Liver (tissue), 9 donors: Measurements from ENCODE around the gene TMA16. TPM values are rescaled to one million over a fixed set of nuclear protein-coding genes. Genes with fewer than 3 reads are reported as not detected.

Source experiments
- DNase-seq: peaks from one replicate; pipeline ENCODE4 v3.0.0-alpha.2; 2017; ENCODE audit warnings: low spot score
- H3K27ac ChIP-seq, 2 donors: one replicate each; pipeline ENCODE4 v1.7.0; 2013; ENCODE audit warnings: inconsistent platforms in 2 of 2, low read length in 2 of 2, control low read depth in 1 of 2, low read depth in 1 of 2, mild to moderate bottlenecking in 1 of 2
- H3K27me3 ChIP-seq, 4 donors: one replicate each; pipeline versions ENCODE4 v1.6.1 to v1.7.0; 2013; ENCODE audit warnings: low read length in 3 of 4, inconsistent platforms in 1 of 4, mild to moderate bottlenecking in 1 of 4, moderate library complexity in 1 of 4; ENCODE audit not compliant: control insufficient read depth in 4 of 4, insufficient read depth in 4 of 4
- H3K36me3 ChIP-seq, 4 donors: one replicate each; pipeline versions ENCODE4 v1.6.1 to v1.7.0; 2013; ENCODE audit warnings: low read length in 3 of 4, mild to moderate bottlenecking in 3 of 4, low read depth in 1 of 4, moderate library complexity in 1 of 4; ENCODE audit not compliant: control insufficient read depth in 4 of 4, insufficient read depth in 3 of 4
- H3K4me1 ChIP-seq, 4 donors: one replicate each; pipeline versions ENCODE4 v1.6.1 to v1.7.0; 2013; ENCODE audit warnings: low read length in 3 of 4, mild to moderate bottlenecking in 3 of 4, moderate library complexity in 1 of 4; ENCODE audit not compliant: control insufficient read depth in 4 of 4, insufficient read depth in 4 of 4
- H3K4me3 ChIP-seq, 3 donors: one replicate each; pipeline versions ENCODE4 v1.6.1 to v1.7.0; 2013; ENCODE audit warnings: low read length in 3 of 3, control low read depth in 1 of 3, low read depth in 1 of 3, mild to moderate bottlenecking in 1 of 3
- H3K9ac ChIP-seq, 2 donors: one replicate each; pipeline ENCODE4 v1.7.0; 2013; ENCODE audit warnings: low read length in 2 of 2, mild to moderate bottlenecking in 2 of 2, moderate library complexity in 2 of 2, control low read depth in 1 of 2, low read depth in 1 of 2
- H3K9me3 ChIP-seq, 4 donors: one replicate each; pipeline versions ENCODE4 v1.6.1 to v1.7.0; 2013; ENCODE audit warnings: low read length in 3 of 4; ENCODE audit not compliant: control insufficient read depth in 4 of 4
- EGR1 ChIP-seq, 2 donors: IDR thresholded peaks; 2 replicates each; pipeline ENCODE4 v1.6.1; 2016 to 2018; ENCODE audit warnings: antibody characterized with exemption in 2 of 2, low read depth in 2 of 2
- FOXA1 ChIP-seq: IDR thresholded peaks from 2 replicates; pipeline ENCODE4 v1.6.1; 2016; ENCODE audit warnings: antibody characterized with exemption
- HNF4A ChIP-seq, 2 donors: conservative IDR thresholded peaks; 2 replicates each; pipeline ENCODE4 v1.6.1; 2016; ENCODE audit warnings: antibody characterized with exemption in 2 of 2, mild to moderate bottlenecking in 2 of 2
- HNF4G ChIP-seq: IDR thresholded peaks from 2 replicates; pipeline ENCODE4 v1.6.1; 2016; ENCODE audit warnings: antibody characterized with exemption
- NR2F2 ChIP-seq: IDR thresholded peaks from 2 replicates; pipeline ENCODE4 v1.6.1; 2016; ENCODE audit warnings: antibody characterized with exemption
- RXRA ChIP-seq, 2 donors: IDR thresholded peaks; 2 replicates each; pipeline ENCODE4 v1.6.1; 2017 to 2018; ENCODE audit warnings: antibody characterized with exemption in 2 of 2, mild to moderate bottlenecking in 1 of 2
- TAF1 ChIP-seq: conservative IDR thresholded peaks from 2 replicates; pipeline ENCODE4 v1.6.1; 2016; ENCODE audit warnings: antibody characterized with exemption, mild to moderate bottlenecking
- WGBS: extraction: QIAGEN DNeasy Blood & Tissue Kit; methylation state at CpG from one replicate; pipeline ENCODE4 v1.1.7; 2013; 5-methylcytosine and 5-hydroxymethylcytosine counted together
- polyA plus RNA-seq, 2 donors: library from polyadenylated mRNA; stranded (reverse) in 1 of 2; unstranded in 1 of 2; fragments of 200-250 nt in 1 of 2; fragments of >200 nt in 1 of 2; fragmentation: Nextera tagmentation in 1 of 2; extraction: Ambion mirVana in 1 of 2; gene quantifications; one replicate each; pipeline versions ENCODE4 v1.2.1 to v1.2.3, GENCODE V29; 2013 to 2015
- total RNA-seq, 2 donors: library from RNA; depleted of rRNA; stranded (reverse); fragments of >200 nt; gene quantifications; one replicate each; pipeline ENCODE4 v1.2.3, GENCODE V29; 2014
- TF ChIP-seq, protein P1 (sequence below): IDR thresholded peaks from 2 replicates; pipeline ENCODE4 v1.6.1; 2016; ENCODE audit warnings: antibody characterized with exemption
- TF ChIP-seq, protein P2 (sequence below): fragments of 150-350 bp; IDR thresholded peaks from 2 replicates; pipeline ENCODE4 v1.5.1; 2017; ENCODE audit warnings: improper control_type of control experiment, low read depth, low read length; ENCODE audit not compliant: missing input control
- TF ChIP-seq, protein P3 (sequence below): IDR thresholded peaks from 2 replicates; pipeline ENCODE4 v1.6.1; 2016; ENCODE audit warnings: antibody characterized with exemption, mild to moderate bottlenecking
- donor health status: healthy.
- donor health status: healthy.
- donor health status: healthy.
- donor health status: healthy.
- donor health status: healthy.

TMA16 gene
- total and polyA plus RNA-seq, 4 donors: 7.5 to 11.1 (median 9.6) TPM

GRCh38 chr4:163540977-163541376 is 46.5 kb downstream of the TMA16 start:
- TF ChIP-seq RXRA (IDR thresholded peaks at IDR 0.05) (no peak), TAF1 (no peak), HNF4G (no peak), EGR1 (IDR thresholded peaks at IDR 0.05; ENCODE audit: low read depth in 2 of 2) (no peak), FOXA1 (no peak), NR2F2 (no peak), HNF4A (conservative IDR thresholded peaks at IDR 0.05) (no peak)
- TF ChIP-seq, protein P1, sequence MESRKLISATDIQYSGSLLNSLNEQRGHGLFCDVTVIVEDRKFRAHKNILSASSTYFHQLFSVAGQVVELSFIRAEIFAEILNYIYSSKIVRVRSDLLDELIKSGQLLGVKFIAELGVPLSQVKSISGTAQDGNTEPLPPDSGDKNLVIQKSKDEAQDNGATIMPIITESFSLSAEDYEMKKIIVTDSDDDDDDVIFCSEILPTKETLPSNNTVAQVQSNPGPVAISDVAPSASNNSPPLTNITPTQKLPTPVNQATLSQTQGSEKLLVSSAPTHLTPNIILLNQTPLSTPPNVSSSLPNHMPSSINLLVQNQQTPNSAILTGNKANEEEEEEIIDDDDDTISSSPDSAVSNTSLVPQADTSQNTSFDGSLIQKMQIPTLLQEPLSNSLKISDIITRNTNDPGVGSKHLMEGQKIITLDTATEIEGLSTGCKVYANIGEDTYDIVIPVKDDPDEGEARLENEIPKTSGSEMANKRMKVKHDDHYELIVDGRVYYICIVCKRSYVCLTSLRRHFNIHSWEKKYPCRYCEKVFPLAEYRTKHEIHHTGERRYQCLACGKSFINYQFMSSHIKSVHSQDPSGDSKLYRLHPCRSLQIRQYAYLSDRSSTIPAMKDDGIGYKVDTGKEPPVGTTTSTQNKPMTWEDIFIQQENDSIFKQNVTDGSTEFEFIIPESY: no peak
- TF ChIP-seq, protein P2, sequence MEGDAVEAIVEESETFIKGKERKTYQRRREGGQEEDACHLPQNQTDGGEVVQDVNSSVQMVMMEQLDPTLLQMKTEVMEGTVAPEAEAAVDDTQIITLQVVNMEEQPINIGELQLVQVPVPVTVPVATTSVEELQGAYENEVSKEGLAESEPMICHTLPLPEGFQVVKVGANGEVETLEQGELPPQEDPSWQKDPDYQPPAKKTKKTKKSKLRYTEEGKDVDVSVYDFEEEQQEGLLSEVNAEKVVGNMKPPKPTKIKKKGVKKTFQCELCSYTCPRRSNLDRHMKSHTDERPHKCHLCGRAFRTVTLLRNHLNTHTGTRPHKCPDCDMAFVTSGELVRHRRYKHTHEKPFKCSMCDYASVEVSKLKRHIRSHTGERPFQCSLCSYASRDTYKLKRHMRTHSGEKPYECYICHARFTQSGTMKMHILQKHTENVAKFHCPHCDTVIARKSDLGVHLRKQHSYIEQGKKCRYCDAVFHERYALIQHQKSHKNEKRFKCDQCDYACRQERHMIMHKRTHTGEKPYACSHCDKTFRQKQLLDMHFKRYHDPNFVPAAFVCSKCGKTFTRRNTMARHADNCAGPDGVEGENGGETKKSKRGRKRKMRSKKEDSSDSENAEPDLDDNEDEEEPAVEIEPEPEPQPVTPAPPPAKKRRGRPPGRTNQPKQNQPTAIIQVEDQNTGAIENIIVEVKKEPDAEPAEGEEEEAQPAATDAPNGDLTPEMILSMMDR: no peak
- TF ChIP-seq, protein P3, sequence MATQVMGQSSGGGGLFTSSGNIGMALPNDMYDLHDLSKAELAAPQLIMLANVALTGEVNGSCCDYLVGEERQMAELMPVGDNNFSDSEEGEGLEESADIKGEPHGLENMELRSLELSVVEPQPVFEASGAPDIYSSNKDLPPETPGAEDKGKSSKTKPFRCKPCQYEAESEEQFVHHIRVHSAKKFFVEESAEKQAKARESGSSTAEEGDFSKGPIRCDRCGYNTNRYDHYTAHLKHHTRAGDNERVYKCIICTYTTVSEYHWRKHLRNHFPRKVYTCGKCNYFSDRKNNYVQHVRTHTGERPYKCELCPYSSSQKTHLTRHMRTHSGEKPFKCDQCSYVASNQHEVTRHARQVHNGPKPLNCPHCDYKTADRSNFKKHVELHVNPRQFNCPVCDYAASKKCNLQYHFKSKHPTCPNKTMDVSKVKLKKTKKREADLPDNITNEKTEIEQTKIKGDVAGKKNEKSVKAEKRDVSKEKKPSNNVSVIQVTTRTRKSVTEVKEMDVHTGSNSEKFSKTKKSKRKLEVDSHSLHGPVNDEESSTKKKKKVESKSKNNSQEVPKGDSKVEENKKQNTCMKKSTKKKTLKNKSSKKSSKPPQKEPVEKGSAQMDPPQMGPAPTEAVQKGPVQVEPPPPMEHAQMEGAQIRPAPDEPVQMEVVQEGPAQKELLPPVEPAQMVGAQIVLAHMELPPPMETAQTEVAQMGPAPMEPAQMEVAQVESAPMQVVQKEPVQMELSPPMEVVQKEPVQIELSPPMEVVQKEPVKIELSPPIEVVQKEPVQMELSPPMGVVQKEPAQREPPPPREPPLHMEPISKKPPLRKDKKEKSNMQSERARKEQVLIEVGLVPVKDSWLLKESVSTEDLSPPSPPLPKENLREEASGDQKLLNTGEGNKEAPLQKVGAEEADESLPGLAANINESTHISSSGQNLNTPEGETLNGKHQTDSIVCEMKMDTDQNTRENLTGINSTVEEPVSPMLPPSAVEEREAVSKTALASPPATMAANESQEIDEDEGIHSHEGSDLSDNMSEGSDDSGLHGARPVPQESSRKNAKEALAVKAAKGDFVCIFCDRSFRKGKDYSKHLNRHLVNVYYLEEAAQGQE: no peak
- H3K36me3 ChIP-seq: peaks cover 0 to 1% (median 0%) of the 10 kb centered on the region in 4 donors
- peaks cover 0 to 4% (median 0%) of the 10 kb centered on the region in 4 donors for H3K4me1 ChIP-seq
- no peak for DNase-seq
- H3K4me3 ChIP-seq: no peak overlapping the region
- no peaks in the 10 kb centered on the region for H3K9me3 ChIP-seq
- H3K27ac ChIP-seq: no peak overlapping the region
- no peaks in the 10 kb centered on the region for H3K27me3 ChIP-seq
- 94% methylated on average over 3 of the region's 3 CpGs for WGBS
- no peak overlapping the region for H3K9ac ChIP-seq

DNA sequence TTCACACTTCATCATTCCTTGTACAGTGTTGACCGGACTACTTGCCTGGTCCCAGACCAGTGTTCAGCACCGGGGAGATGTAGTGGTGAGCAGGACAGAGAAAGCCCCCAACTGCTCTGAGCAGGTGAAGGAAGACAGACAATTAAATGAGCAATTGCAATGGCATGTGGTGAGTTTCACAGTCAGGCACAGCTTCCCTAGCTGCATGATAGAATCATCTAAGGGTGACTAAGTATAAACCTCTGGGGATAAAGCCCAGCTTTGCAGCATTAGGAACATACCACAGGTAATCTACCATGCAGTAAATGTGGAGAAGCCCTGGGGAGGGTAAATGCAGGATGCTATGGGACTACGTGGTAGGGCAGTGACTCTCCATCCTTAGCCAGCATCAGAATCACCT is 47.8 kb downstream of the TMA16 start:
- H3K27ac ChIP-seq: no peak overlapping the region
- H3K9me3 ChIP-seq: no peaks in the 10 kb centered on the region
- WGBS: 93% methylated on average over 3 of the region's 3 CpGs
- no peak overlapping the region for H3K4me3 ChIP-seq
- peaks cover 0 to 1% (median 0%) of the 10 kb centered on the region in 4 donors for H3K36me3 ChIP-seq
- no peak for DNase-seq
- H3K9ac ChIP-seq: no peak overlapping the region
- TF ChIP-seq FOXA1: no peak
- TF ChIP-seq HNF4G: no peak
- TF ChIP-seq, protein P1: no peak
- TF ChIP-seq RXRA (IDR thresholded peaks at IDR 0.05): no peak
- TF ChIP-seq HNF4A (conservative IDR thresholded peaks at IDR 0.05): no peak
- TF ChIP-seq EGR1 (IDR thresholded peaks at IDR 0.05; ENCODE audit: low read depth in 2 of 2): no peak
- H3K4me1 ChIP-seq: peaks cover 0 to 4% (median 0%) of the 10 kb centered on the region in 4 donors
- H3K27me3 ChIP-seq: no peaks in the 10 kb centered on the region
